Upper lobe of right lung (tissue), 1 donor: ENCODE measurements around the gene TMEM126B. TPM values are rescaled to one million over a fixed set of nuclear protein-coding genes. Genes with fewer than 3 reads are reported as not detected.

ENCODE experiments used
- ATAC-seq: fragments of 200-7000 bp; cut with Tn5 transposase; one replicate; pipeline ENCODE4 v1.9.1; 2020; ENCODE audit warnings: mild to moderate bottlenecking, moderate library complexity
- DNase-seq: peaks from one replicate; pipeline ENCODE4 v3.0.0-alpha.2; 2020
- H3K27ac ChIP-seq: fragments of 200-600 bp; one replicate; pipeline ENCODE4 v1.8.0; 2022
- H3K27me3 ChIP-seq: fragments of 200-600 bp; one replicate; pipeline ENCODE4 v1.8.0; 2022; ENCODE audit warnings: mild to moderate bottlenecking
- H3K36me3 ChIP-seq: fragments of 200-600 bp; one replicate; pipeline ENCODE4 v1.8.0; 2022
- H3K4me1 ChIP-seq: fragments of 200-600 bp; one replicate; pipeline ENCODE4 v1.8.0; 2022
- H3K4me3 ChIP-seq: fragments of 200-600 bp; one replicate; pipeline ENCODE4 v1.8.0; 2022; ENCODE audit warnings: mild to moderate bottlenecking
- H3K9me3 ChIP-seq: fragments of 200-600 bp; one replicate; pipeline ENCODE4 v1.8.0; 2022
- intact Hi-C: fragments of 100-400 bp; cut with DNase I; formaldehyde crosslinking; loops from one replicate; pipeline ENCODE4 v1.11.0; 2022
- long read RNA-seq: library from polyadenylated mRNA; unstranded; transcript quantifications from one replicate; pipeline ENCODE4 v2.0.0, GENCODE V29; 2021
- total RNA-seq: library from RNA; stranded (reverse); fragmentation: NEBNext Ultra II Directional; extraction: Animal tissue kit (Norgen Biotek cat#: 25700); gene quantifications from one replicate; pipeline ENCODE4 v1.2.1, GENCODE V29; 2021
- TF ChIP-seq, protein P1 (sequence below): fragments of 200-600 bp; IDR thresholded peaks from one replicate; pipeline ENCODE4 v1.8.0; 2022; ENCODE audit warnings: antibody characterized with exemption
- donor health status: DM: no; HTN: yes; CAD: no; lungs with severe emphysema.

TMEM126B gene
- total RNA-seq, result 45.2 TPM
- long read RNA-seq, transcript TMEM126B-201 (5 exons, 989 nt), result major isoform, 10 of 20 reads
- long read RNA-seq, partial matches to known transcripts, result 4 of 20 reads
- long read RNA-seq, other reads (novel, unspliced or antisense), result 0 of 20 reads

DNA sequence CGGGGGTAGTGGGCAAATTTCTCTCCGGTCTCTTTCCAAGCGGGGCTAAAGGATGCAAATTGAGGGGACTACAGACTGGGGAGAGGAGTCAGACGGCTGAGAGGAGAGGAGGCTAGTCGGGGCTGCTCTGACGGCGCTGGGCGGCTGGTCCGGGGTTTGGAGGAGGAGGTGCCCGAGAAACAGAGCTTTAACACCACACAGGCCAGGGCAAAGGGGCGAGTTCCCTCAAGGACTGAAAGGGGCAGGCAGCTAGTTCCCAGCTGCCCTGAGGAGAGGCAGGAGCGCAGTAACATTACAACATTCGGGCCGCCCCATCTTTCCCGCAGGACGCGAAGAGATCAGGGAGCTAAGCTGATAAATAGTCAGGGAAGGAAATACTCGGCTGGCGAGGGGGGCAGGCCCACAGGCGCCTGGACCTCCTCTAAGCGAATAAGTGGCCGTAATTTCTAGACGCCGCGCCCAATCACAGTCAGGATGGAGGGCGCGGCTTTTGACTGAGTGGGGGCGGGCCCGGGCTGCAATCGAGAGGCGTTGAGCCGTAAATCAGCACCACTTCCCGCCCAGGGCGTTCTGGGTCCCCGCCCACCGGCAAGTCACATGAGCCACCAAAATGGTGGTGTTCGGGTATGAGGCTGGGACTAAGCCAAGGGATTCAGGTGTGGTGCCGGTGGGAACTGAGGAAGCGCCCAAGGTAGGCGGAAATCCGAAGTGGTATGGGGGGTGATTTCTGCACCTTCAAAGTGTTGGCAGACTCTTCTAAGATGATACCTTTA lies at the start of gene TMEM126B:
TSS of gene TMEM126B (plus strand) at position 596 of the 773 bp plus-strand sequence. CDS start at position 611, 15 bp downstream.
- no peaks in the 10 kb centered on the region for H3K27me3 ChIP-seq
- peak within 1 kb of the TSS; percentile 93 for H3K27ac ChIP-seq
- H3K4me3 ChIP-seq, result peak within 1 kb of the TSS; percentile 92
- H3K9me3 ChIP-seq, result no peaks in the 10 kb centered on the region
- intact Hi-C loops, result no loop called here
- TF ChIP-seq, protein P1, sequence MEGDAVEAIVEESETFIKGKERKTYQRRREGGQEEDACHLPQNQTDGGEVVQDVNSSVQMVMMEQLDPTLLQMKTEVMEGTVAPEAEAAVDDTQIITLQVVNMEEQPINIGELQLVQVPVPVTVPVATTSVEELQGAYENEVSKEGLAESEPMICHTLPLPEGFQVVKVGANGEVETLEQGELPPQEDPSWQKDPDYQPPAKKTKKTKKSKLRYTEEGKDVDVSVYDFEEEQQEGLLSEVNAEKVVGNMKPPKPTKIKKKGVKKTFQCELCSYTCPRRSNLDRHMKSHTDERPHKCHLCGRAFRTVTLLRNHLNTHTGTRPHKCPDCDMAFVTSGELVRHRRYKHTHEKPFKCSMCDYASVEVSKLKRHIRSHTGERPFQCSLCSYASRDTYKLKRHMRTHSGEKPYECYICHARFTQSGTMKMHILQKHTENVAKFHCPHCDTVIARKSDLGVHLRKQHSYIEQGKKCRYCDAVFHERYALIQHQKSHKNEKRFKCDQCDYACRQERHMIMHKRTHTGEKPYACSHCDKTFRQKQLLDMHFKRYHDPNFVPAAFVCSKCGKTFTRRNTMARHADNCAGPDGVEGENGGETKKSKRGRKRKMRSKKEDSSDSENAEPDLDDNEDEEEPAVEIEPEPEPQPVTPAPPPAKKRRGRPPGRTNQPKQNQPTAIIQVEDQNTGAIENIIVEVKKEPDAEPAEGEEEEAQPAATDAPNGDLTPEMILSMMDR, result no peak
- peak; percentile 99 for ATAC-seq
- peak; percentile 99 for DNase-seq
- peaks cover 20% of the 10 kb centered on the region for H3K36me3 ChIP-seq
- H3K4me1 ChIP-seq, result peaks cover 12% of the 10 kb centered on the region

DNA sequence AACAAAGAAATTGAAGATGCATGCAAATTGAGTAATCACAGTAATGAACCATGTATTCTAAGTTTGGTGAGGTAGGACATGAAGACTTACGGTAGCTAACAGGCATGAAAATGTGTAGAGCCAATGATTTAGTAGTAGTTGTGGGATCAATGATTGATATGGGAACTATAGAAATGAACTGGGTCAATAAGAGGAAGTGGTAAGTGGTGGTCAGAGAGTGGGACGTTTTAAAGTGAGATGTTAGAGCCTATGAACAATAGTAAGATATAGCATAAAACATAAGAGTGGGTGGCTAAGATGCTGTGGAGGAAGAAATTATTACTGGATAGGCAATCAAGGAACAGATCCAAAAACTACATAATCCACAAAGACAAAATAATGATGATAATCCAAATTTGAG lies 46.3 kb upstream of the TMEM126B start:
- Histone ChIP-seq H3K27me3 (no peaks in the 10 kb centered on the region), H3K9me3 (no peaks in the 10 kb centered on the region), H3K27ac (no peak overlapping the region), H3K36me3 (no peaks in the 10 kb centered on the region), H3K4me3 (no peak overlapping the region), H3K4me1 (no peaks in the 10 kb centered on the region)
- ATAC-seq (no peak), DNase-seq (no peak)
- intact Hi-C loops, result no loop called here
- TF ChIP-seq, protein P1, result no peak

DNA sequence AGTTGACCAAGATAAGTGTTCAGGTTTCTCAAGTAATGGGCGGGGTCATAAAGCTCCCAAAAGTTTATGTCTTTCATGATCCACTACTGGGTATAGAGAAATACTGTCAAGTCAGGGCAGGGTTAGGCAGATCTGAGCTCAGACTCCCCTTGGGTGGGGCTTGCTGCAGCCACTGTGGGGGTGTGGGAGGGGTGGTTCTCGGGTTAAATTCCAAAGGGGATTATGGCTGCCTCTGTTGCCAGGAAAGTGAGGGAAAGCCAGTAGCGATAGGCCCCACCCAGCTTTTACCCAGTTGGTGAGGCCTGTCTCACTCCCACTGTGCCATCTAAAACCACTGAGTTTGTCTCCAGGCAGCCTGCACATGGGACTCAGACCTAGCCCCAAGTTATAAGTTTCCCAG lies 39.0 kb upstream of the TMEM126B start:
- Histone ChIP-seq H3K27me3 (no peaks in the 10 kb centered on the region), H3K27ac (no peak overlapping the region), H3K4me3 (no peak overlapping the region), H3K9me3 (no peaks in the 10 kb centered on the region), H3K36me3 (no peaks in the 10 kb centered on the region), H3K4me1 (no peaks in the 10 kb centered on the region)
- DNase-seq, result no peak
- TF ChIP-seq, protein P1, result no peak
- intact Hi-C loops, result no loop called here
- ATAC-seq, result no peak

DNA sequence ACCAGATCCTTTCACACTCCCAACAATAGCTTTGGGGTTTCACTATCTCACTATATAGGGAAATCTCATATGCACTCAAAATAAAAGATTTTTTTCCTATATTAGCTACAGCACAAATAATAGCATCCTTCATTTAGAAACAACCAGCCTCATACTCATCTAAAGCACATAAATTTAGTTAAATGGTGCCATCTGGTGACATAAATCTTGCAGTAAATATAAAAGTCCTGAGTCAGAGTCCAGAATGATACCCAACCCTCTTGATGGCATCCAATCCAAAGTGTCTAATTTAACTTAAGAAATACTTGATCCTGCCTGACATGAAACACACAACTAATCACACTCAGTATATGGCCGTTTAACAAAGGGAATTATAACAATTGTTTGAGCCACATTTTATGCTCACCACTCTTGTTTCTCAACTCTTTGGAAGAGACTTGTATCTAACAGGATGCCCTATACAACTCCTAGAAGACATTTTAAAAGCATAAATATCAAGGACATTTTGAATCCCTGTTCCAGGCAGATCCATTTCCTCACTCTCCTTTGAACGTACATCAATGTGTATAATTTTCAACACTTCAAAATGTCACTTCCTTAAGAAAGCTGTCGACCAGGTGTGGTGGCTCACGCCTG lies 37.4 kb upstream of the TMEM126B start:
- Histone ChIP-seq H3K27me3 (no peaks in the 10 kb centered on the region), H3K9me3 (no peaks in the 10 kb centered on the region), H3K4me3 (no peak overlapping the region), H3K36me3 (no peaks in the 10 kb centered on the region), H3K27ac (no peak overlapping the region), H3K4me1 (no peaks in the 10 kb centered on the region)
- TF ChIP-seq, protein P1, result no peak
- DNase-seq (no peak), ATAC-seq (no peak)
- intact Hi-C loops, result no loop called here

DNA sequence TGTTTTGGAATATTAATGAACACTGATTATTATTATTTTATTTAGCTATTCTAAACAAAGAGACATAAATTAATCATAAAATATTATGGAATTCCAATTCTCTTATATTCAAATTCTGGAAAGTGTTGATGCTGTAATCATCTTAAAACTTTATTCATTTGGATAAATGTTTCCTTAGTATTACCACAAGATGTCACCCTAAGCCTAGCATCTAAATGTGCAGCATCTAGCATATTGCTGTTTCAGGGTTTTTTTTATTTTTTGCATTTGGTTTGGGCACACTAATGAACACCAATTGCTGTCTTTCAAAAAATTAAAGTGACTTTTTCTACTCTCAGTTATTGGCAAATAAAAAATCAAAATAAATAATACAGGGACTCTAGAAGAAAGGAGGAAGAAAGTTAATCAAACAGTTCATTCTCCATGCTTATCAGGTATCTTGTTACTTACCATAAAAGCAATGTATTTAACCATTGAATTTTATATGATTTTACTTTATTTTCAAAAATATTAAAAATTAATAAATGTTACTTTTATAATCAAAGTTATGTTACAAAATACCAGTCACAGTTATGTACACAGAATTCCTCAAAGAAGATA lies 33.0 kb upstream of the TMEM126B start:
- no peak for DNase-seq
- TF ChIP-seq, protein P1, result peak; percentile 75

More for the DNA sequence above, 33.0 kb upstream of the TMEM126B start:
- no peaks in the 10 kb centered on the region for H3K9me3 ChIP-seq
- peak; percentile 76 for ATAC-seq
- intact Hi-C loops, result no loop called here
- H3K27me3 ChIP-seq, result no peaks in the 10 kb centered on the region
- H3K27ac ChIP-seq, result no peak overlapping the region
- H3K4me1 ChIP-seq, result no peaks in the 10 kb centered on the region
- H3K36me3 ChIP-seq, result no peaks in the 10 kb centered on the region
- no peak overlapping the region for H3K4me3 ChIP-seq
